Measurements from ENCODE around the gene U2AF2. TPM values are rescaled to one million over a fixed set of nuclear protein-coding genes. Genes with fewer than 3 reads are reported as not detected.

The U2AF2 gene
- total and polyA plus RNA-seq, 12 donors: 58.9 to 243 (median 117) TPM

- Histone ChIP-seq H3K4me3 (no peak overlapping the region), H3K27me3 (no peaks in the 10 kb centered on the region), H3K4me1 (replicated peaks in 1 of 2) (peaks cover 10 to 27% of the 10 kb centered on the region in 2 donors), H3K36me3 (replicated peaks in 1 of 2) (peaks cover 0 to 26% of the 10 kb centered on the region in 2 donors), H3K27ac (no peak overlapping the region), H3K9me3 (replicated peaks in 1 of 3) (no peaks in the 10 kb centered on the region)
- intact Hi-C loops (cut with DNase I): no loop called here
- TF ChIP-seq POLR2A (IDR thresholded peaks at IDR 0.05) (no peak), CTCF (IDR thresholded peaks at IDR 0.05) (no peak)
- 77 to 92% (median 82%) methylated on average over 35 to 98 of the region's 98 CpGs for WGBS, 4 donors
- no peak for DNase-seq
These were observed 39.9 kb upstream of the U2AF2 start for GRCh38 chr19:55614711-55615542.

GRCh38 chr19:55615543-55616394, 39.1 kb upstream of the U2AF2 start:
- no peaks in the 10 kb centered on the region for H3K27me3 ChIP-seq
- H3K9me3 ChIP-seq (replicated peaks in 1 of 3): no peaks in the 10 kb centered on the region
- TF ChIP-seq POLR2A (IDR thresholded peaks at IDR 0.05): no peak
- TF ChIP-seq CTCF (IDR thresholded peaks at IDR 0.05): no peak
- H3K36me3 ChIP-seq (replicated peaks in 1 of 2): peaks cover 0 to 29% of the 10 kb centered on the region in 2 donors
- H3K4me1 ChIP-seq (replicated peaks in 1 of 2): peaks cover 10 to 27% of the 10 kb centered on the region in 2 donors
- no peak for DNase-seq
- 95 to 98% (median 97%) methylated on average over 32 to 88 of the region's 88 CpGs for WGBS, 4 donors
- H3K27ac ChIP-seq: no peak overlapping the region
- H3K4me3 ChIP-seq: no peak overlapping the region
- intact Hi-C loops (cut with DNase I): no loop called here

GRCh38 chr19:55616395-55616875, 38.4 kb upstream of the U2AF2 start:
- 96 to 100% (median 98%) methylated on average over 2 to 38 of the region's 38 CpGs for WGBS, 4 donors
- Histone ChIP-seq H3K4me3 (no peak overlapping the region), H3K27me3 (no peaks in the 10 kb centered on the region), H3K9me3 (replicated peaks in 1 of 3) (no peaks in the 10 kb centered on the region), H3K36me3 (replicated peaks in 1 of 2) (peaks cover 0 to 34% of the 10 kb centered on the region in 2 donors), H3K27ac (no peak overlapping the region), H3K4me1 (replicated peaks in 1 of 2) (peaks cover 4 to 20% of the 10 kb centered on the region in 2 donors)
- no peak for TF ChIP-seq POLR2A (IDR thresholded peaks at IDR 0.05)
- TF ChIP-seq CTCF (IDR thresholded peaks at IDR 0.05): no peak
- DNase-seq: no peak
- intact Hi-C loops (cut with DNase I): no loop called here

GRCh38 chr19:55617426-55617825, 37.4 kb upstream of the U2AF2 start:
- Histone ChIP-seq H3K4me3 (no peak overlapping the region), H3K4me1 (replicated peaks in 1 of 2) (peaks cover 0 to 11% of the 10 kb centered on the region in 2 donors), H3K27ac (no peak overlapping the region), H3K27me3 (no peaks in the 10 kb centered on the region), H3K9me3 (replicated peaks in 1 of 3) (no peaks in the 10 kb centered on the region), H3K36me3 (replicated peaks in 1 of 2) (peaks cover 0 to 38% of the 10 kb centered on the region in 2 donors)
- intact Hi-C loops (cut with DNase I): no loop called here
- no peak for DNase-seq
- 86 to 92% (median 89%) methylated on average over 5 to 8 of the region's 8 CpGs for WGBS, 4 donors
- TF ChIP-seq POLR2A (IDR thresholded peaks at IDR 0.05): no peak
- TF ChIP-seq CTCF (IDR thresholded peaks at IDR 0.05): no peak
